Keratinocyte (primary cell): ENCODE measurements around the gene ALOX15. TPM values are rescaled to one million over a fixed set of nuclear protein-coding genes. Genes with fewer than 3 reads are reported as not detected.

Source experiments
- DNase-seq: peaks from one replicate; pipeline ENCODE4 v3.0.0-alpha.2; 2011; ENCODE audit warnings: low read depth, missing footprints, low spot score
- FAIRE-seq: peaks from 2 replicates; lab custom pipeline; 2011; peaks lifted over from hg19 to GRCh38; lab: Jason Lieb, UNC
- H2AFZ ChIP-seq: 2 replicates; pipeline ENCODE4 v1.6.0; 2012; ENCODE audit warnings: low read length, control low read depth, inconsistent platforms; ENCODE audit not compliant: control insufficient read depth
- H3K27ac ChIP-seq: 2 replicates; pipeline ENCODE4 v1.5.1; 2011; ENCODE audit warnings: low read length; ENCODE audit not compliant: control insufficient read depth, insufficient read depth
- H3K27me3 ChIP-seq: 3 replicates; pipeline ENCODE4 v1.6.0; 2011; ENCODE audit warnings: low read length; ENCODE audit not compliant: control insufficient read depth, insufficient read depth; ENCODE audit errors: extremely low read depth
- H3K36me3 ChIP-seq, 2 experiments: 2 replicates in 1 of 2; 3 replicates in 1 of 2; pipeline ENCODE4 v1.5.1; 2011; ENCODE audit warnings: low read length in 2 of 2, mild to moderate bottlenecking in 1 of 2; ENCODE audit not compliant: control insufficient read depth in 2 of 2, insufficient read depth in 2 of 2; ENCODE audit errors: extremely low read depth in 1 of 2
- H3K4me1 ChIP-seq: 3 replicates; pipeline ENCODE4 v1.5.1; 2011; ENCODE audit warnings: low read length; ENCODE audit not compliant: control insufficient read depth, insufficient read depth; ENCODE audit errors: extremely low read depth
- H3K4me2 ChIP-seq: 3 replicates; pipeline ENCODE4 v1.6.0; 2011; ENCODE audit warnings: low read depth, low read length; ENCODE audit not compliant: control insufficient read depth, insufficient read depth; ENCODE audit errors: extremely low read depth
- H3K4me3 ChIP-seq, 3 experiments: fragments of 200-600 bp in 1 of 3; sonication (generic) in 1 of 3; 2 replicates in 2 of 3; 3 replicates in 1 of 3; pipeline ENCODE4 v1.5.1; 2011 to 2016; ENCODE audit warnings: low read length in 3 of 3, mild to moderate bottlenecking in 3 of 3, control low read depth in 2 of 3, inconsistent platforms in 1 of 3, low read depth in 1 of 3, mixed read lengths in 1 of 3, mixed run types in 1 of 3, moderate library complexity in 1 of 3; ENCODE audit not compliant: control insufficient read depth in 2 of 3, insufficient read depth in 2 of 3; ENCODE audit errors: extremely low read depth in 1 of 3
- H3K79me2 ChIP-seq: 2 replicates; pipeline ENCODE4 v1.6.0; 2012; ENCODE audit warnings: low read length; ENCODE audit not compliant: control insufficient read depth, insufficient read depth
- H3K9ac ChIP-seq: 3 replicates; pipeline ENCODE4 v1.6.0; 2011; ENCODE audit warnings: low read length; ENCODE audit not compliant: control insufficient read depth, insufficient read depth; ENCODE audit errors: extremely low read depth
- H3K9me1 ChIP-seq: 3 replicates; pipeline ENCODE4 v1.6.0; 2011; ENCODE audit warnings: low read length; ENCODE audit not compliant: control insufficient read depth, insufficient read depth; ENCODE audit errors: extremely low read depth
- H3K9me3 ChIP-seq: 2 replicates; pipeline ENCODE4 v1.5.1; 2012; ENCODE audit warnings: low read depth, low read length; ENCODE audit not compliant: control insufficient read depth
- H4K20me1 ChIP-seq: 3 replicates; pipeline ENCODE4 v1.6.0; 2011; ENCODE audit warnings: low read length; ENCODE audit not compliant: control insufficient read depth, insufficient read depth; ENCODE audit errors: extremely low read depth
- CTCF ChIP-seq, 3 experiments: IDR thresholded peaks in 1 of 3; conservative IDR thresholded peaks in 1 of 3; optimal IDR thresholded peaks in 1 of 3; 2 replicates in 2 of 3; 3 replicates in 1 of 3; pipeline versions ENCODE3 to v1.5.1; 2011; ENCODE audit warnings: low read length in 3 of 3, mild to moderate bottlenecking in 3 of 3, moderate library complexity in 2 of 3, control low read depth in 1 of 3, inconsistent platforms in 1 of 3; ENCODE audit not compliant: insufficient read depth in 2 of 3; ENCODE audit errors: extremely low read depth in 1 of 3
- EZH2 ChIP-seq: IDR thresholded peaks from one replicate; pipeline ENCODE4 v1.6.1; 2012; ENCODE audit warnings: inconsistent platforms, mild to moderate bottlenecking, low read length, moderate library complexity
- dilution Hi-C: fragments of 300-500 bp; cut with MboI; formaldehyde crosslinking; loops from one replicate; pipeline ENCODE4 v1.7.0; 2020; ENCODE audit warnings: low sequenced_read_pairs; ENCODE audit not compliant: extremely low pct_ligation_motif_present
- polyA plus RNA-seq, 5 experiments: library from polyadenylated mRNA; depleted of rRNA in 3 of 5; stranded (reverse) in 3 of 5; stranded (forward) in 1 of 5; unstranded in 1 of 5; fragments of >200 nt; gene quantifications; 1 replicate in 1 of 5; 2 replicates in 3 of 5; 3 replicates in 1 of 5; pipeline versions ENCODE4 v1.2.1 to v1.2.3, GENCODE V29; 2011 to 2012; ENCODE audit warnings: missing spikeins in 2 of 5, low read depth in 1 of 5, low replicate concordance in 1 of 5

ALOX15 gene
- polyA plus RNA-seq, 1 donor (not counting 4 experiments of a cell fraction or from before 2014, with no cell fraction given) = 0.04 TPM

GRCh38 chr17:4584917-4585637 is 56.4 kb downstream of the ALOX15 start:
- Histone ChIP-seq H3K27ac (no peak overlapping the region), H3K4me3 (no peak overlapping the region), H2AFZ (no peak overlapping the region), H3K9me3 (no peaks in the 10 kb centered on the region), H3K79me2 (no peaks in the 10 kb centered on the region), H3K4me2 (no peak overlapping the region), H4K20me1 (no peaks in the 10 kb centered on the region), H3K9me1 (no peaks in the 10 kb centered on the region), H3K36me3 (no peaks in the 10 kb centered on the region), H3K9ac (no peak overlapping the region), H3K4me1 (peaks cover 4% of the 10 kb centered on the region), H3K27me3 (peaks cover 73% of the 10 kb centered on the region)
- dilution Hi-C loops = no loop called here
- FAIRE-seq = no peak
- no peak for DNase-seq
- TF ChIP-seq EZH2 (no peak), CTCF (optimal IDR thresholded peaks at IDR 0.05 in 1 of 3, IDR thresholded peaks at IDR 0.05 in 1 of 3, conservative IDR thresholded peaks at IDR 0.05 in 1 of 3; ENCODE audit: extremely low read depth in 1 of 3, insufficient read depth in 2 of 3, low read length in 3 of 3) (no peak)

GRCh38 chr17:4584101-4584916 is 57.2 kb downstream of the ALOX15 start, which contains the start of gene SMTNL2:
SMTNL2 (plus strand) TSS chr17:4584529; CDS start chr17:4584606, 77 bp downstream.
- H3K27me3 ChIP-seq = peaks cover 71% of the 10 kb centered on the region
- dilution Hi-C loops = no loop called here
- peaks cover 12% of the 10 kb centered on the region for H3K4me1 ChIP-seq
- no peak within 1 kb of the TSS for H3K4me3 ChIP-seq
- H2AFZ ChIP-seq = no peak within 1 kb of the TSS
- H3K9ac ChIP-seq = no peak within 1 kb of the TSS
- peaks cover 2% of the 10 kb centered on the region for H3K9me1 ChIP-seq
- no peaks in the 10 kb centered on the region for H3K79me2 ChIP-seq
- DNase-seq (no peak), FAIRE-seq (no peak)
- H3K4me2 ChIP-seq = no peak within 1 kb of the TSS
- H3K36me3 ChIP-seq = no peaks in the 10 kb centered on the region
- no peak within 1 kb of the TSS for H3K27ac ChIP-seq
- no peaks in the 10 kb centered on the region for H3K9me3 ChIP-seq
- no peaks in the 10 kb centered on the region for H4K20me1 ChIP-seq
- TF ChIP-seq EZH2 (peak; percentile 49), CTCF (optimal IDR thresholded peaks at IDR 0.05 in 1 of 3, IDR thresholded peaks at IDR 0.05 in 1 of 3, conservative IDR thresholded peaks at IDR 0.05 in 1 of 3; ENCODE audit: extremely low read depth in 1 of 3, insufficient read depth in 2 of 3, low read length in 3 of 3) (no peak)
